SJCRH30 (cell line): ENCODE measurements around the gene KRT74. TPM values are rescaled to one million over a fixed set of nuclear protein-coding genes. Genes with fewer than 3 reads are reported as not detected.
A peak's percentile ranks its signal among the peaks of the same experiment; 100 is the strongest.

Experiments
- DNase-seq, 2 experiments: peaks; one replicate each; pipeline ENCODE4 v3.0.0-alpha.2; 2015 to 2020
- H3K27ac ChIP-seq: fragments of 250-450 bp; sonication (Bioruptor Pico); 2 replicates; pipeline ENCODE4 v1.5.1; 2020; ENCODE audit warnings: mild to moderate bottlenecking, moderate library complexity
- H3K27me3 ChIP-seq: fragments of 250-450 bp; sonication (Bioruptor Pico); 2 replicates; pipeline ENCODE4 v1.5.1; 2020; ENCODE audit warnings: mild to moderate bottlenecking, moderate library complexity
- H3K36me3 ChIP-seq: fragments of 250-450 bp; sonication (Bioruptor Pico); 2 replicates; pipeline ENCODE4 v1.5.1; 2020; ENCODE audit warnings: mild to moderate bottlenecking, moderate library complexity
- H3K4me1 ChIP-seq: fragments of 250-450 bp; sonication (Bioruptor Pico); 2 replicates; pipeline ENCODE4 v1.5.1; 2020; ENCODE audit warnings: mild to moderate bottlenecking, moderate library complexity
- H3K4me3 ChIP-seq: fragments of 250-450 bp; sonication (Bioruptor Pico); 2 replicates; pipeline ENCODE4 v1.5.1; 2020; ENCODE audit warnings: mild to moderate bottlenecking, moderate library complexity
- H3K9me3 ChIP-seq: fragments of 250-450 bp; sonication (Bioruptor Pico); replicated peaks from 2 replicates; pipeline ENCODE4 v1.5.1; 2020; ENCODE audit warnings: mild to moderate bottlenecking, moderate library complexity
- total RNA-seq: library from RNA; depleted of rRNA; stranded (reverse); fragments of >200 nt; shearing (Covaris generic); gene quantifications from 2 replicates; pipeline ENCODE4 v1.2.3, GENCODE V29; 2014

Gene KRT74
- total RNA-seq, 1 experiment from 2014 or later: not detected

DNA sequence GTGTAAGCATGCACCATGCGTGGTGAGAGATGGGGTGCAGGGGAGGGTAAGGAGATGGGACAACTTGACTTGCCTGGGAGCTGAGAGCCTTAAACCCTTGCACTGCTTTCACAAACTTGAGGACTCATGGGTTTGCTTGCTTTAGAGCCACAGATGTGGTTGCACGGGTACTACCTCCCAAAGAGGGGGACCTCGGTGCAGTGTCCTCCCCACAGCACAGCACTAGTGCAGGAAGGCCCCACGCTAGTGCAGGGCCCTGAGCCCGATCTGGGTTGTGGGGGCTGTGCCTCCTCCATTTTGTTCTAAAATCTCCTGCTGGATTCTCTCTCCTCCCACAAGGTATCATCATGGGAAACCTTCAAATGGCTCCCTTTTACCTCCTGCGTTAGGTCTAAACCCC lies 16.4 kb upstream of the KRT74 start:
- Histone ChIP-seq H3K4me1 (no peaks in the 10 kb centered on the region), H3K4me3 (no peak overlapping the region), H3K27ac (no peak overlapping the region), H3K36me3 (no peaks in the 10 kb centered on the region), H3K9me3 (no peaks in the 10 kb centered on the region), H3K27me3 (peaks cover 5% of the 10 kb centered on the region; the same call in 1 of the 2 replicates)
- no peak for DNase-seq

- H3K27me3 ChIP-seq: peaks cover 11% of the 10 kb centered on the region; the same call in 1 of the 2 replicates
- no peaks in the 10 kb centered on the region for H3K9me3 ChIP-seq
- no peaks in the 10 kb centered on the region for H3K4me1 ChIP-seq
- no peaks in the 10 kb centered on the region for H3K36me3 ChIP-seq
- no peak overlapping the region for H3K27ac ChIP-seq
- no peak overlapping the region for H3K4me3 ChIP-seq
- DNase-seq: no peak
Measured at GRCh38 chr12:52587563-52587962, 13.9 kb upstream of the KRT74 start.

GRCh38 chr12:52585946-52586345 lies 12.3 kb upstream of the KRT74 start:
- no peak overlapping the region for H3K4me3 ChIP-seq
- H3K27me3 ChIP-seq: peaks cover 11% of the 10 kb centered on the region; the same call in 1 of the 2 replicates
- no peaks in the 10 kb centered on the region for H3K9me3 ChIP-seq
- no peaks in the 10 kb centered on the region for H3K4me1 ChIP-seq
- DNase-seq: no peak
- H3K27ac ChIP-seq: no peak overlapping the region
- H3K36me3 ChIP-seq: no peaks in the 10 kb centered on the region

GRCh38 chr12:52585066-52585465 lies 11.4 kb upstream of the KRT74 start:
- Histone ChIP-seq H3K36me3 (no peaks in the 10 kb centered on the region), H3K9me3 (no peaks in the 10 kb centered on the region), H3K4me1 (no peaks in the 10 kb centered on the region), H3K4me3 (no peak overlapping the region), H3K27me3 (peaks cover 11% of the 10 kb centered on the region; the same call in 1 of the 2 replicates), H3K27ac (no peak overlapping the region)
- no peak for DNase-seq

DNA sequence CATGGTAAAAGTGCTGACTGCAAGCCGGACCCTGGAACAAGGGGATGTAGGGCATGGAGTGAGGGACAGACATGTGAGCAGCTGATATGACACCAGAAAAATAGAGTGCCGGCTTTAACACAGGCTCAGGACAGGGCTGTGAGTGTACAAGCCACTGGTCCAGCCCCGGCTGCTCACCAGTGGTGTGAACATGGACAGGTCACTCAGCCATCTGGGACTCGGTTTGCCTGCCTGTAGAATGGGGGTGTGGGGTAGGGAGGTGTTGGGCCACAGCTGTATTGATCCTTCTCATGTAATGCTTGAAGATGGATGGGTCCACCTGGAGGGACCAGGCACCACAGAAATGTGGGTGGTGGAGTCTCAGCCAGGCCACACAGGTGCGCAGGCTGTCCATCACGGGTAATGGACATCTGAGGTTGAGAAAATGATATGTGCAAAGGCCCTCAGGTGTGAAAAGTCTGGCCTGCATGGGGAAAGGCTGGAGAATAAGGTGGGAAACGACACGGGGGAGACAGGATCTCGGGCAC lies 10.6 kb upstream of the KRT74 start:
- Histone ChIP-seq H3K27ac (no peak overlapping the region), H3K36me3 (no peaks in the 10 kb centered on the region), H3K4me3 (no peak overlapping the region), H3K27me3 (peaks cover 11% of the 10 kb centered on the region; the same call in 1 of the 2 replicates), H3K4me1 (no peaks in the 10 kb centered on the region), H3K9me3 (no peaks in the 10 kb centered on the region)
- DNase-seq: no peak

- H3K4me1 ChIP-seq: no peaks in the 10 kb centered on the region
- no peak overlapping the region for H3K27ac ChIP-seq
- peaks cover 11% of the 10 kb centered on the region; the same call in 1 of the 2 replicates for H3K27me3 ChIP-seq
- H3K9me3 ChIP-seq: no peaks in the 10 kb centered on the region
- no peak overlapping the region for H3K4me3 ChIP-seq
- DNase-seq: peak; percentile 30 to 57
- no peaks in the 10 kb centered on the region for H3K36me3 ChIP-seq
Measured at GRCh38 chr12:52582971-52583456, 9.4 kb upstream of the KRT74 start.

GRCh38 chr12:52582486-52582885 lies 8.8 kb upstream of the KRT74 start:
- Histone ChIP-seq H3K4me1 (no peaks in the 10 kb centered on the region), H3K27me3 (peaks cover 11% of the 10 kb centered on the region; the same call in 1 of the 2 replicates), H3K4me3 (no peak overlapping the region), H3K36me3 (no peaks in the 10 kb centered on the region), H3K27ac (no peak overlapping the region), H3K9me3 (no peaks in the 10 kb centered on the region)
- DNase-seq: no peak

DNA sequence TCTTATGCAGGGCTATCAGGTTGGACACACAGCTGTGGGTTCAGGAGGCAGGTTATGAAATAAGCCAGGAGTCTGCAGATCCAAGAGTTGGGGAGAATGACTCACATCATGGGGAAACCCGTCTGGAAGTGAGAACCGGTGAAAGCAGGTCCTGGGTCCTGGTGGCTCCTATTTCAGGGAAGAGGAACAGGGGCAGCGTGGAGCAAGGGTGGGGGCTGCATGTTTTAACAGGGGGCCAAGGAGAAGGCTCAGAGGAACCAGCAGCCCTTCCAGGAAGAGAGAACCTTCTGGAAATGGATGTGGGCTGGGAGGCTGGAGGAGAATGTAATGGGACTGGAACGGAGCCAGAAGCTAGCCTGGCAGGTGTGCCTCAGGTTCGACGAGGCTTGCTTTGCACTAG lies 7.8 kb upstream of the KRT74 start:
- no peak overlapping the region for H3K4me3 ChIP-seq
- H3K4me1 ChIP-seq: no peaks in the 10 kb centered on the region
- no peaks in the 10 kb centered on the region for H3K36me3 ChIP-seq
- DNase-seq: no peak
- H3K27me3 ChIP-seq: peaks cover 7% of the 10 kb centered on the region; the same call in 1 of the 2 replicates
- no peaks in the 10 kb centered on the region for H3K9me3 ChIP-seq
- H3K27ac ChIP-seq: no peak overlapping the region

GRCh38 chr12:52581066-52581465 lies 7.4 kb upstream of the KRT74 start:
- no peak overlapping the region for H3K4me3 ChIP-seq
- H3K36me3 ChIP-seq: no peaks in the 10 kb centered on the region
- H3K27ac ChIP-seq: no peak overlapping the region
- H3K27me3 ChIP-seq: peaks cover 6% of the 10 kb centered on the region; the same call in 1 of the 2 replicates
- H3K4me1 ChIP-seq: no peaks in the 10 kb centered on the region
- no peak for DNase-seq
- no peaks in the 10 kb centered on the region for H3K9me3 ChIP-seq

DNA sequence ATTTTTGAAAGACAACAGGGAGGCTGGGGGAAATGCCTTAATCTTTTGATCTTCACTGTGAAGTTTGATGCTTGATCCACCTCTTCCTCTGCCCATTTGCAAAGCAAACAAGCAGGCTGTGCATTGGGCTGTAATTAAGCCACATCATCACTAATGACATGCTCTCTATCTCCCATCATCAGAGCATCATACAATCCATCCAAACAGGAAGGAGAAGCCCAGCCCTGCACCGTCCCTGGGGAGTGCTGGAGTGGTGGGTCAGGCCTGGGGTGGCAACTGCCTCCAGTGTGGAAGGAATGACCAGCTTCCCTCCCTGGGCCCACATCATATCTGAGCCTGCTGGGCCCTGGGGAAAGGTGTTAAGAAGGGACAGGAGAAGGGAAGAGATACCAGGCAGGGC lies 6.9 kb upstream of the KRT74 start:
- no peak overlapping the region for H3K27ac ChIP-seq
- H3K4me1 ChIP-seq: no peaks in the 10 kb centered on the region
- H3K27me3 ChIP-seq: peaks cover 6% of the 10 kb centered on the region; the same call in 1 of the 2 replicates
- no peak for DNase-seq
- H3K36me3 ChIP-seq: no peaks in the 10 kb centered on the region
- H3K4me3 ChIP-seq: no peak overlapping the region
- H3K9me3 ChIP-seq: no peaks in the 10 kb centered on the region

- no peak overlapping the region for H3K27ac ChIP-seq
- no peaks in the 10 kb centered on the region for H3K4me1 ChIP-seq
- no peaks in the 10 kb centered on the region for H3K36me3 ChIP-seq
- H3K4me3 ChIP-seq: no peak overlapping the region
- H3K9me3 ChIP-seq: no peaks in the 10 kb centered on the region
- peaks cover 6% of the 10 kb centered on the region; the same call in 1 of the 2 replicates for H3K27me3 ChIP-seq
- DNase-seq: no peak
Measured at GRCh38 chr12:52579468-52580465, 6.1 kb upstream of the KRT74 start.

GRCh38 chr12:52578469-52578868 lies 4.8 kb upstream of the KRT74 start:
- Histone ChIP-seq H3K4me3 (no peak overlapping the region), H3K27me3 (peaks cover 6% of the 10 kb centered on the region; the same call in 1 of the 2 replicates), H3K27ac (no peak overlapping the region), H3K9me3 (no peaks in the 10 kb centered on the region), H3K36me3 (no peaks in the 10 kb centered on the region), H3K4me1 (no peaks in the 10 kb centered on the region)
- no peak for DNase-seq

GRCh38 chr12:52577316-52577715 lies 3.7 kb upstream of the KRT74 start:
- Histone ChIP-seq H3K27ac (no peak overlapping the region), H3K4me3 (no peak overlapping the region), H3K4me1 (no peaks in the 10 kb centered on the region), H3K9me3 (no peaks in the 10 kb centered on the region), H3K27me3 (no peaks in the 10 kb centered on the region; the same call in 1 of the 2 replicates), H3K36me3 (no peaks in the 10 kb centered on the region)
- no peak for DNase-seq

DNA sequence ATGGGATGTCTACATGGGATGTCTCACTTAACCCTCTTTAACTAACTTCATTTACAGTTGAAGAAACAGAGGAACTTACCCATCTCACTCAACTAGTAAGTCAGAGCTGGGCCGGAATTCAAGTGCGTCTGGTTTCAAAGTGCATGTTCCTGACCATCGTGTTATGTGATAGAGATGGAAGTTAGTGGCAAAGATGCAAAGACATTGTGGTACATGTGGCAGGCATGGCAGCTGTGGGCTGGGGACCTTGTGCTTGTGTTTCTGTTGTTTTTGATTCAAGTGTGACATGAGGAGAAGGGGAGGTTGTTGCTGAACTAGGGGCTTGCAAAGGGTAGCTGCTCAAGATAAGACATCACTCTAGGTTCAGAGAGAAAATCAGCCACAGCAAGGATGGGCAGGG lies 2.3 kb upstream of the KRT74 start:
- H3K4me3 ChIP-seq: no peak overlapping the region
- H3K27me3 ChIP-seq: no peaks in the 10 kb centered on the region; the same call in 1 of the 2 replicates
- no peaks in the 10 kb centered on the region for H3K36me3 ChIP-seq
- no peaks in the 10 kb centered on the region for H3K9me3 ChIP-seq
- no peak for DNase-seq
- no peak overlapping the region for H3K27ac ChIP-seq
- H3K4me1 ChIP-seq: no peaks in the 10 kb centered on the region

- Histone ChIP-seq H3K4me3 (no peak overlapping the region), H3K27ac (no peak overlapping the region), H3K36me3 (no peaks in the 10 kb centered on the region), H3K4me1 (no peaks in the 10 kb centered on the region), H3K27me3 (no peaks in the 10 kb centered on the region; the same call in 1 of the 2 replicates), H3K9me3 (no peaks in the 10 kb centered on the region)
- no peak for DNase-seq
Measured at GRCh38 chr12:52575256-52575655, 1.6 kb upstream of the KRT74 start.
